GM12878 (cell line): ENCODE results near the gene ZFP28. TPM values are rescaled to one million over a fixed set of nuclear protein-coding genes. Genes with fewer than 3 reads are reported as not detected.

Experiments
- ATAC-seq: fragments of 200-7000 bp; cut with Tn5 transposase; 3 replicates; pipeline ENCODE4 v1.9.1; 2020; ENCODE audit warnings: mild to moderate bottlenecking, moderate library complexity
- BruUV-seq: library from RNA; stranded (reverse); fragments of 400-500 nt; replicated peaks from 2 replicates; lab custom pipeline; 2021; lab: Mats Ljungman, UMichigan
- CTCF ChIA-PET: fragments of 300-600 bp; sonication (Branson Sonifier 250); formaldehyde crosslinking; extraction: SDS; loops from one replicate; lab custom pipeline; 2021; ENCODE audit warnings: inconsistent platforms; lab: Yijun Ruan, JAX
- POLR2A ChIA-PET: fragments of 350-600 bp; formaldehyde crosslinking; extraction: SDS; loops from one replicate; lab custom pipeline; 2021; ENCODE audit warnings: inconsistent platforms; lab: Charles Lee
- RAD21 ChIA-PET: fragments of 300-600 bp; sonication (Branson Sonifier 250); formaldehyde crosslinking; loops from one replicate; lab custom pipeline; 2023; ENCODE audit warnings: antibody characterized with exemption; ENCODE audit not compliant: unreplicated experiment; lab: Charles Lee
- SMC1A ChIA-PET: fragments of 300-600 bp; sonication (Branson Sonifier 250); formaldehyde crosslinking; loops from one replicate; lab custom pipeline; 2023; ENCODE audit not compliant: unreplicated experiment, uncharacterized antibody; lab: Charles Lee
- DNase-seq: peaks from one replicate; pipeline ENCODE4 v3.0.0-alpha.2; 2011; ENCODE audit warnings: low read depth, low spot score
- FAIRE-seq: peaks from 3 replicates; lab custom pipeline; 2011; peaks lifted over from hg19 to GRCh38; lab: Jason Lieb, UNC
- H2AFZ ChIP-seq: 2 replicates; pipeline ENCODE4 v1.6.0; 2011; ENCODE audit warnings: low read depth, low read length, control low read depth; ENCODE audit not compliant: control insufficient read depth
- H3K27ac ChIP-seq: 2 replicates; pipeline ENCODE4 v1.5.1; 2011; ENCODE audit warnings: control low read depth; ENCODE audit not compliant: control insufficient read depth, insufficient read depth
- H3K27me3 ChIP-seq, 2 experiments: replicated peaks in 1 of 2; 2 replicates each; pipeline versions ENCODE4 v1.6.0 to v1.6.1; 2011; ENCODE audit warnings: low read length in 1 of 2; ENCODE audit not compliant: control insufficient read depth in 2 of 2, insufficient read depth in 2 of 2
- H3K36me3 ChIP-seq, 2 experiments: 2 replicates each; pipeline ENCODE4 v1.5.1; 2011; ENCODE audit warnings: low read length in 1 of 2; ENCODE audit not compliant: control insufficient read depth in 2 of 2, insufficient read depth in 2 of 2
- H3K4me1 ChIP-seq: 2 replicates; pipeline ENCODE4 v1.6.1; 2011; ENCODE audit warnings: mild to moderate bottlenecking, low read length, moderate library complexity, mixed read lengths; ENCODE audit not compliant: control insufficient read depth, insufficient read depth
- H3K4me2 ChIP-seq: 2 replicates; pipeline ENCODE4 v1.6.0; 2011; ENCODE audit warnings: control low read depth; ENCODE audit not compliant: control insufficient read depth, insufficient read depth
- H3K4me3 ChIP-seq: fragments of 200-600 bp; sonication (generic); 2 replicates; pipeline ENCODE4 v1.5.1; 2016
- H3K79me2 ChIP-seq: 2 replicates; pipeline ENCODE4 v1.6.0; 2011; ENCODE audit warnings: low read length; ENCODE audit not compliant: control insufficient read depth, insufficient read depth
- H3K9ac ChIP-seq: 2 replicates; pipeline ENCODE4 v1.8.0; 2011; ENCODE audit warnings: low read length, control low read depth, mixed read lengths; ENCODE audit not compliant: control insufficient read depth, insufficient read depth
- H3K9me3 ChIP-seq: replicated peaks from 3 replicates; pipeline ENCODE4 v1.5.1; 2011; ENCODE audit warnings: mild to moderate bottlenecking, low read length; ENCODE audit not compliant: control insufficient read depth, insufficient read depth
- H4K20me1 ChIP-seq: 2 replicates; pipeline ENCODE4 v1.6.0; 2011; ENCODE audit not compliant: control insufficient read depth, insufficient read depth
- BCL11A ChIP-seq: IDR thresholded peaks from 2 replicates; pipeline ENCODE4 v1.6.1; 2011; ENCODE audit warnings: low read depth, low read length
- BHLHE40 ChIP-seq, 2 experiments: fragments of 450-650 bp in 1 of 2; IDR thresholded peaks; 2 replicates each; pipeline ENCODE4 v1.6.1; 2011 to 2017; ENCODE audit warnings: low read depth in 2 of 2, borderline replicate concordance in 1 of 2, improper control_type of control experiment in 1 of 2, low read length in 1 of 2, mild to moderate bottlenecking in 1 of 2
- CREB1 ChIP-seq: IDR thresholded peaks from 2 replicates; pipeline ENCODE4 v1.6.1; 2012; ENCODE audit warnings: low read depth, mild to moderate bottlenecking, inconsistent platforms
- EGR1 ChIP-seq, 2 experiments: IDR thresholded peaks; 1 replicate in 1 of 2; 2 replicates in 1 of 2; pipeline ENCODE4 v1.6.1; 2011 to 2012; ENCODE audit warnings: low read depth in 2 of 2, low read length in 2 of 2, borderline replicate concordance in 1 of 2, mild to moderate bottlenecking in 1 of 2, moderate library complexity in 1 of 2
- HCFC1 ChIP-seq: fragments of 150-350 bp; IDR thresholded peaks from 2 replicates; pipeline ENCODE4 v1.6.1; 2014; ENCODE audit warnings: low read length
- JUNB ChIP-seq: IDR thresholded peaks from 2 replicates; pipeline ENCODE4 v1.6.1; 2016; ENCODE audit warnings: antibody characterized with exemption, mild to moderate bottlenecking
- POLR2A ChIP-seq: IDR thresholded peaks from 2 replicates; pipeline ENCODE4 v1.6.1; 2011; ENCODE audit warnings: low read depth, mild to moderate bottlenecking, low read length
- SP1 ChIP-seq: IDR thresholded peaks from one replicate; pipeline ENCODE4 v1.6.1; 2011; ENCODE audit warnings: low read depth, low read length
- SRF ChIP-seq, 2 experiments: IDR thresholded peaks; 2 replicates each; pipeline ENCODE4 v1.6.1; 2011; ENCODE audit warnings: low read depth in 2 of 2, low read length in 2 of 2, mild to moderate bottlenecking in 1 of 2, moderate library complexity in 1 of 2
- TARDBP ChIP-seq: IDR thresholded peaks from 2 replicates; pipeline ENCODE4 v1.6.1; 2016; ENCODE audit warnings: borderline replicate concordance
- ZNF24 ChIP-seq: fragments of 450-650 bp; IDR thresholded peaks from 2 replicates; pipeline ENCODE4 v1.6.1; 2017; ENCODE audit warnings: antibody characterized with exemption, mild to moderate bottlenecking
- WGBS: methylation state at CpG from one replicate; pipeline ENCODE4 v1.1.6; 2016; ENCODE audit warnings: low lambda C conversion rate; ENCODE audit not compliant: insufficient replicate concordance, insufficient coverage; ENCODE audit errors: missing lambda C conversion rate; 5-methylcytosine and 5-hydroxymethylcytosine counted together
- in situ Hi-C: fragments of 300-500 bp; cut with MboI; formaldehyde crosslinking; loops from 9 replicates; pipeline ENCODE4 v1.14.3; 2018; ENCODE audit warnings: mixed read lengths
- intact Hi-C: fragments of 100-400 bp; cut with micrococcal nuclease; formaldehyde crosslinking; loops from one replicate; pipeline ENCODE4 v1.14.2; 2022; ENCODE audit not compliant: unreplicated experiment
- polyA plus RNA-seq, 11 experiments: library from polyadenylated mRNA; depleted of rRNA in 4 of 11; unstranded in 6 of 11; stranded (reverse) in 5 of 11; fragments of >200 nt; fragmentation: Nextera tagmentation in 4 of 11; fragmentation: Illumina TruSeq in 1 of 11; extraction: Ambion mirVana in 4 of 11; extraction: Trizol in 1 of 11; gene quantifications; 1 replicate in 1 of 11; 2 replicates in 10 of 11; pipeline versions ENCODE4 v1.2.1 to v1.2.3, GENCODE V29; 2011 to 2016; ENCODE audit warnings: inconsistent platforms in 2 of 11, missing spikeins in 2 of 11, low read depth in 1 of 11
- total RNA-seq, 4 experiments: library from RNA; depleted of rRNA in 3 of 4; stranded (reverse); fragments of >200 nt in 3 of 4; fragmentation: Illumina TruSeq in 1 of 4; extraction: Trizol in 1 of 4; gene quantifications; 2 replicates each; pipeline versions ENCODE4 v1.2.1 to v1.2.3, GENCODE V29; 2013 to 2021
- TF ChIP-seq, protein P1 (sequence below): fragments of 450-650 bp; formaldehyde crosslinking; IDR thresholded peaks from 2 replicates; pipeline ENCODE4 v1.5.0; 2022; ENCODE audit warnings: mild to moderate bottlenecking, missing genetic modification characterization
- TF ChIP-seq, protein P2 (sequence below): IDR thresholded peaks from 2 replicates; pipeline ENCODE4 v1.6.1; 2012; ENCODE audit warnings: low read depth, low read length, improper control_type of control experiment
- TF ChIP-seq, protein P3 (sequence below): fragments of 450-650 bp; IDR thresholded peaks from 2 replicates; pipeline ENCODE4 v1.6.1; 2016; ENCODE audit warnings: mild to moderate bottlenecking, moderate library complexity, borderline replicate concordance

Gene ZFP28
- total and polyA plus RNA-seq, 10 of the 15 experiments (the other 5 are each of a cell fraction or from before 2014, with no cell fraction given): 0.01 to 0.13 (median 0.05) TPM; not detected in 2

DNA sequence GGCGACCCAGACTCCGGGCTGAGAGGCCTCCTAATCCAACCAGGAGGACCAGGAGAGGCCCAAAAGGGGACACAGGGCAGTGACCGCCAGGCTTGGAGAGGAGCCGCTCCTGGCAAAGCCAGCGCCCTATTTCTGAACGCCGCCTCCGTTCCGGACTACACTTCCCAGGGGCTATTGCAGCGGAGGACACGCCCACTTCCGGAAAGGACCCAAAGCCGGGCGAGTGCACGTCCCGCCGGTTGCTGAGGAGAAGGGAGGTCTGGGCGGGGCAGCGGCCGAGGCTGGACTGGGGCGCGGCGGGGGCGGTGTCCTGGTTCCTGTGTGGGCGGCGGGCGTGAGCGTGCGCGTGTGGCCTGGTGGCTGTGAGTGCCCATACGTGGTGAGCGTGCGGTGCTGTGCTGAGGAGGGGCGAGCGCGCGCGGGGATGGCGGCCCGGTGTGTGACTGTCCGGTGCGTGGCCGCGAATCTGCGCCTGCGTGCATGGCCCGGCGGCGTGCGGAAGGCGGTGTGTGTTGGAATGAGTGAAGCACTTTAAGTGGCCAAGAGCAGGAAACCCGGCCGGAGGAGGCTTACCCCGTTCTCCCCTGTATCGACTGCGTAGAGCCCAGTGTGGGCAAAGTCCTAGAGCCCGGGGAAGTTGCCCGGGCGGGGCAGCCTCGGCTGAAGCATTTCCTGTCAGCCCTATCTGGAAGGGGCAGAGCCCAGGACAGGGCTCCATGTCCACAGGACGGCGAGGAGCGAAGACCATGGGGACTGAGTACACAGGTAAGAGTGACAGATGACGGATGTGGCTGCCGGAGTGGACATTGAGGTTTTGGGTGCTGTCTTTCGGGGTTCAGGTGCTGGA, 28.7 kb downstream of the ZFP28 start, which contains the start of gene ZNF470:
Gene ZNF470, plus strand, starts transcription at position 195 of the 847 bp plus-strand sequence. CDS start 2,844 bp downstream, outside the sequence.
- in situ Hi-C loops (no loop called here), intact Hi-C loops (no loop called here)
- peak; percentile 34 for DNase-seq
- Histone ChIP-seq H3K27me3 (no peaks in the 10 kb centered on the region), H3K27ac (no peak within 1 kb of the TSS), H2AFZ (peak within 1 kb of the TSS; percentile 82), H3K4me3 (peak within 1 kb of the TSS; percentile 78), H3K9me3 (peaks cover 7% of the 10 kb centered on the region; the same call in 2 of the 3 replicates), H3K79me2 (no peaks in the 10 kb centered on the region), H3K4me2 (peak within 1 kb of the TSS; percentile 39), H3K36me3 (no peaks in the 10 kb centered on the region), H3K4me1 (no peaks in the 10 kb centered on the region), H4K20me1 (no peaks in the 10 kb centered on the region), H3K9ac (peak within 1 kb of the TSS; percentile 51; the same call in 1 of the 2 replicates)
- FAIRE-seq: no peak
- ChIA-PET POLR2A (no interaction called here), CTCF (no interaction called here), SMC1A (no interaction called here), RAD21 (no interaction called here)
- ATAC-seq: peak; percentile 95
- no TSS peak for BruUV-seq
- 7% methylated on average over 65 of the region's 66 CpGs for WGBS
- TF ChIP-seq ZNF24: no peak
- no peak for TF ChIP-seq BCL11A
- peak; percentile 50 for TF ChIP-seq SP1
- no peak for TF ChIP-seq CREB1
- TF ChIP-seq, protein P1, sequence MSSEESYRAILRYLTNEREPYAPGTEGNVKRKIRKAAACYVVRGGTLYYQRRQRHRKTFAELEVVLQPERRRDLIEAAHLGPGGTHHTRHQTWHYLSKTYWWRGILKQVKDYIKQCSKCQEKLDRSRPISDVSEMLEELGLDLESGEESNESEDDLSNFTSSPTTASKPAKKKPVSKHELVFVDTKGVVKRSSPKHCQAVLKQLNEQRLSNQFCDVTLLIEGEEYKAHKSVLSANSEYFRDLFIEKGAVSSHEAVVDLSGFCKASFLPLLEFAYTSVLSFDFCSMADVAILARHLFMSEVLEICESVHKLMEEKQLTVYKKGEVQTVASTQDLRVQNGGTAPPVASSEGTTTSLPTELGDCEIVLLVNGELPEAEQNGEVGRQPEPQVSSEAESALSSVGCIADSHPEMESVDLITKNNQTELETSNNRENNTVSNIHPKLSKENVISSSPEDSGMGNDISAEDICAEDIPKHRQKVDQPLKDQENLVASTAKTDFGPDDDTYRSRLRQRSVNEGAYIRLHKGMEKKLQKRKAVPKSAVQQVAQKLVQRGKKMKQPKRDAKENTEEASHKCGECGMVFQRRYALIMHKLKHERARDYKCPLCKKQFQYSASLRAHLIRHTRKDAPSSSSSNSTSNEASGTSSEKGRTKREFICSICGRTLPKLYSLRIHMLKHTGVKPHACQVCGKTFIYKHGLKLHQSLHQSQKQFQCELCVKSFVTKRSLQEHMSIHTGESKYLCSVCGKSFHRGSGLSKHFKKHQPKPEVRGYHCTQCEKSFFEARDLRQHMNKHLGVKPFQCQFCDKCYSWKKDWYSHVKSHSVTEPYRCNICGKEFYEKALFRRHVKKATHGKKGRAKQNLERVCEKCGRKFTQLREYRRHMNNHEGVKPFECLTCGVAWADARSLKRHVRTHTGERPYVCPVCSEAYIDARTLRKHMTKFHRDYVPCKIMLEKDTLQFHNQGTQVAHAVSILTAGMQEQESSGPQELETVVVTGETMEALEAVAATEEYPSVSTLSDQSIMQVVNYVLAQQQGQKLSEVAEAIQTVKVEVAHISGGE (CRISPR knock-in tag): no peak
- TF ChIP-seq, protein P2, sequence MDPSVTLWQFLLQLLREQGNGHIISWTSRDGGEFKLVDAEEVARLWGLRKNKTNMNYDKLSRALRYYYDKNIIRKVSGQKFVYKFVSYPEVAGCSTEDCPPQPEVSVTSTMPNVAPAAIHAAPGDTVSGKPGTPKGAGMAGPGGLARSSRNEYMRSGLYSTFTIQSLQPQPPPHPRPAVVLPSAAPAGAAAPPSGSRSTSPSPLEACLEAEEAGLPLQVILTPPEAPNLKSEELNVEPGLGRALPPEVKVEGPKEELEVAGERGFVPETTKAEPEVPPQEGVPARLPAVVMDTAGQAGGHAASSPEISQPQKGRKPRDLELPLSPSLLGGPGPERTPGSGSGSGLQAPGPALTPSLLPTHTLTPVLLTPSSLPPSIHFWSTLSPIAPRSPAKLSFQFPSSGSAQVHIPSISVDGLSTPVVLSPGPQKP: peak; percentile 85
- peak; percentile 84 for TF ChIP-seq HCFC1
- TF ChIP-seq, protein P3, sequence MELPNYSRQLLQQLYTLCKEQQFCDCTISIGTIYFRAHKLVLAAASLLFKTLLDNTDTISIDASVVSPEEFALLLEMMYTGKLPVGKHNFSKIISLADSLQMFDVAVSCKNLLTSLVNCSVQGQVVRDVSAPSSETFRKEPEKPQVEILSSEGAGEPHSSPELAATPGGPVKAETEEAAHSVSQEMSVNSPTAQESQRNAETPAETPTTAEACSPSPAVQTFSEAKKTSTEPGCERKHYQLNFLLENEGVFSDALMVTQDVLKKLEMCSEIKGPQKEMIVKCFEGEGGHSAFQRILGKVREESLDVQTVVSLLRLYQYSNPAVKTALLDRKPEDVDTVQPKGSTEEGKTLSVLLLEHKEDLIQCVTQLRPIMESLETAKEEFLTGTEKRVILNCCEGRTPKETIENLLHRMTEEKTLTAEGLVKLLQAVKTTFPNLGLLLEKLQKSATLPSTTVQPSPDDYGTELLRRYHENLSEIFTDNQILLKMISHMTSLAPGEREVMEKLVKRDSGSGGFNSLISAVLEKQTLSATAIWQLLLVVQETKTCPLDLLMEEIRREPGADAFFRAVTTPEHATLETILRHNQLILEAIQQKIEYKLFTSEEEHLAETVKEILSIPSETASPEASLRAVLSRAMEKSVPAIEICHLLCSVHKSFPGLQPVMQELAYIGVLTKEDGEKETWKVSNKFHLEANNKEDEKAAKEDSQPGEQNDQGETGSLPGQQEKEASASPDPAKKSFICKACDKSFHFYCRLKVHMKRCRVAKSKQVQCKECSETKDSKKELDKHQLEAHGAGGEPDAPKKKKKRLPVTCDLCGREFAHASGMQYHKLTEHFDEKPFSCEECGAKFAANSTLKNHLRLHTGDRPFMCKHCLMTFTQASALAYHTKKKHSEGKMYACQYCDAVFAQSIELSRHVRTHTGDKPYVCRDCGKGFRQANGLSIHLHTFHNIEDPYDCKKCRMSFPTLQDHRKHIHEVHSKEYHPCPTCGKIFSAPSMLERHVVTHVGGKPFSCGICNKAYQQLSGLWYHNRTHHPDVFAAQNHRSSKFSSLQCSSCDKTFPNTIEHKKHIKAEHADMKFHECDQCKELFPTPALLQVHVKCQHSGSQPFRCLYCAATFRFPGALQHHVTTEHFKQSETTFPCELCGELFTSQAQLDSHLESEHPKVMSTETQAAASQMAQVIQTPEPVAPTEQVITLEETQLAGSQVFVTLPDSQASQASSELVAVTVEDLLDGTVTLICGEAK: peak; percentile 71
- peak; percentile 9 to 81; a peak in 2 of 3 replicates for TF ChIP-seq EGR1 (IDR thresholded peaks at IDR 0.05; ENCODE audit: borderline replicate concordance in 1 of 2, low read depth in 2 of 2, low read length in 2 of 2)
- TF ChIP-seq SRF (IDR thresholded peaks at IDR 0.05; ENCODE audit: low read depth in 2 of 2, low read length in 2 of 2): peak in 1 of 2 experiments; percentile 27; a peak in 1 of 4 replicates
- TF ChIP-seq POLR2A: peak; percentile 55; the same call in 1 of the 2 replicates
- no peak for TF ChIP-seq JUNB
- TF ChIP-seq TARDBP: peak; percentile 80; the same call in 1 of the 2 replicates
- TF ChIP-seq BHLHE40 (IDR thresholded peaks at IDR 0.05; ENCODE audit: borderline replicate concordance in 1 of 2, low read depth in 2 of 2, low read length in 1 of 2): peak in 1 of 2 experiments; percentile 45; a peak in 1 of 4 replicates
